Activated naive CD4-positive, alpha-beta T cell treated with anti-CD3 and anti-CD28 coated beads, Interleukin-2, amount 50 U/mL, for 72 hours (primary cell): Measurements from ENCODE around the gene INCA1. TPM values are rescaled to one million over a fixed set of nuclear protein-coding genes. Genes with fewer than 3 reads are reported as not detected.

Source experiments
- ATAC-seq, 2 donors: fragments of 150-1000 bp; cut with Tn5 transposase; 2 replicates each; pipeline ENCODE4 v1.10.0; 2021; ENCODE audit warnings: mild to moderate bottlenecking in 2 of 2, moderate library complexity in 2 of 2
- DNase-seq, 2 donors: peaks; one replicate each; pipeline ENCODE4 v3.0.0; 2021 to 2022; ENCODE audit warnings: low spot score in 2 of 2
- H3K27ac Mint-ChIP-seq, 2 donors: one replicate each; pipeline ENCODE4 v1.8.0; 2022; ENCODE audit warnings: mild to moderate bottlenecking in 2 of 2, mixed read lengths in 2 of 2
- H3K36me3 Mint-ChIP-seq, 2 donors: one replicate each; pipeline ENCODE4 v1.8.0; 2022; ENCODE audit warnings: mixed read lengths in 2 of 2
- H3K9me3 Mint-ChIP-seq, 2 donors: one replicate each; pipeline ENCODE4 v1.8.0; 2022; ENCODE audit warnings: mixed read lengths in 2 of 2
- total RNA-seq, 2 donors: library from RNA; stranded (reverse); gene quantifications; one replicate each; pipeline ENCODE4 v1.2.3, GENCODE V29; 2022

The INCA1 gene
- total RNA-seq, 2 donors from 2014 or later = 0.53 to 2.6 TPM

DNA sequence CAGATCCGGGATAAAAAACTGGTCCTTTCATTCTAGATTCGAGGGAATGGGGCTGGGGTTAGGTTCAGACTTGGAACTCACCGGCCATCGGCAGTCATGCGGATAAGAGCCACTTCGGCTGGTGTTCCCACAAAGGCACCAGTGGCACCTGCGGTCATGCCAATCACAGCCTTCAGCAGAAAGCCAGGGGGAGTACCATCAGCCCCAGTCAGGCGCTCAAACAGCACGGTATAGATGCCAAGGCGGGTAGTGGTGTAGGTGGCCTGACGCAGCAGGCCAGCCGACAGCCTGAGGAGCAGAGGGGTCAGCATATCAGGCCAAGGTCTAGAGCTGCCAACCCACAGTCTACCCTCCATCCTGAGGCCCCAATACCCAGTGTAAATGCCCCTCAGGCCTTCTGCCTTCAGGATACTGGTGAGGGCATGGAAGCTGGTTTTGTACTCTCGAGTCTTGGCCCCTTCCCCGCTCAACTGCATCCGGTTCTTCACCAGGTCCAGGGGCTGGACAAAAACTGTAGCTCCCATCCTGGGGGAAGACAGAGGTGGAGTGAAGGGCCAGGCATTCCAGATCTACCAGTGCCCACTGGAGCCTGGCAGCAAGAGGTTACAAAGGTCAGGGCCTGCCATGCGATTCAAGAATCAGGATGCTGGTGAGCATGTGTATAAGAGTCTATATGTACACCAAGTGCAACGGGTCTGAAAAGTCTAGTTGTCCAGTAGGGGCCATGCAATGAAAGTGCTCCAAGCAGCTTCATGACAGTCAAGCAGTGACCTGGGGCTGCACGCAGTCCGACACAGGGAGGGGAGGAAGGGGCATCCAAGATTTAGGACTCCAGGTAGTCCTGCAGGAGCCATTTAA lies 58.4 kb downstream of the INCA1 start:
- DNase-seq (no peak), ATAC-seq (no peak)
- Mint-ChIP-seq H3K27ac (peak overlapping the region; percentile 93 to 98), H3K36me3 (peaks cover 39 to 52% of the 10 kb centered on the region in 2 donors), H3K9me3 (no peaks in the 10 kb centered on the region)

Other genes starting within 250 kb of the INCA1 start
- gene TM4SF5, start 225.6 kb downstream of the INCA1 start, total RNA-seq = not detected
- gene VMO1, start 211.2 kb downstream of the INCA1 start, total RNA-seq = under 1 TPM in 1 of 2 donors, not detected in 1; 0.50 TPM
- not detected for gene GLTPD2, start 208.6 kb downstream of the INCA1 start, total RNA-seq
- gene PSMB6, start 201.4 kb downstream of the INCA1 start, total RNA-seq = 100 to 1,000 TPM; 133 to 135 TPM
- 10 to 100 TPM; 23.6 to 31.4 TPM for gene PLD2, start 190.4 kb downstream of the INCA1 start, total RNA-seq
- 10 to 100 TPM; 83.0 to 84.9 TPM for gene MINK1, start 164.2 kb downstream of the INCA1 start, total RNA-seq
- gene C17orf107, start 98.0 kb downstream of the INCA1 start, total RNA-seq = 1 to 10 TPM in 1 of 2 donors, under 1 TPM in 1; 0.59 to 2.9 TPM
- under 1 TPM in 1 of 2 donors, not detected in 1; 0.27 TPM for gene CHRNE, start 94.4 kb downstream of the INCA1 start, total RNA-seq
- not detected for gene GP1BA, start 65.2 kb downstream of the INCA1 start, total RNA-seq
- 10 to 100 TPM; 69.4 to 89.1 TPM for gene SLC25A11, start 57.5 kb downstream of the INCA1 start, total RNA-seq
- gene RNF167, start 57.3 kb downstream of the INCA1 start, total RNA-seq = 100 to 1,000 TPM; 188 to 241 TPM
- 1,000 to 10,000 TPM; 1,929 to 1,966 TPM for gene PFN1, start 49.0 kb downstream of the INCA1 start, total RNA-seq
- gene ENO3, start 46.4 kb downstream of the INCA1 start, total RNA-seq = 10 to 100 TPM; 32.1 to 47.9 TPM
- 10 to 100 TPM; 70.3 to 94.6 TPM for gene SPAG7, start 29.7 kb downstream of the INCA1 start, total RNA-seq
- gene CAMTA2, start 9.8 kb downstream of the INCA1 start, total RNA-seq = 10 to 100 TPM; 66.2 to 82.3 TPM
- 10 to 100 TPM; 37.9 to 42.4 TPM for gene KIF1C, start 428 bp upstream of the INCA1 start, total RNA-seq
- under 1 TPM; 0.20 to 0.23 TPM for gene SLC52A1, start 37.9 kb upstream of the INCA1 start, total RNA-seq
- 1 to 10 TPM in 1 of 2 donors, under 1 TPM in 1; 0.73 to 1.7 TPM for gene ZFP3, start 80.9 kb upstream of the INCA1 start, total RNA-seq
- 10 to 100 TPM; 15.5 to 19.2 TPM for gene ZNF232, start 114.4 kb upstream of the INCA1 start, total RNA-seq
- gene USP6, start 118.5 kb upstream of the INCA1 start, total RNA-seq = under 1 TPM in 1 of 2 donors, not detected in 1; 0.18 TPM
- gene ZNF594, start 194.3 kb upstream of the INCA1 start, total RNA-seq = 1 to 10 TPM; 3.3 to 8.2 TPM
- gene SCIMP, start 237.3 kb upstream of the INCA1 start, total RNA-seq = under 1 TPM in 1 of 2 donors, not detected in 1; 0.14 TPM